ENCODE data around the gene TREML4.

DNA sequence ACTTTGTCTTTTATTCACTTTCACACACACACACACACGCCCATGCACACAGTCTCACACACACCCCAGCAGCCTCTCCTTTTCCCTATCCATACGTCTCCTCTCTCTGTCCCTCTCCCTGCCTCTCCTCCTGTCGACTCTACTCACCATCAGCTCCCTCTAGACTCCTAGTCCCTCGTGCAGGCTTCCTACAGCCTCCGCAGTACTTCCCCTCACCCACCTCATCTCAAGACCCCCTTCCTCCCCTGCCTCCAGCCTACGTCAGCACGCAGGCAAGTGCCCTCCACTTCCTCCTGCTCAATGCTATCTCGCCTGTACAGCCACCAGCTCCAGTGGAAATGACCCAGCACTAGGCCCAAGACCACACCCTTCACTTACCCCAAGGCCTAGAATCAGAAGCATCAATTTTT is 26.4 kb upstream of the TREML4 start:
- TF ChIP-seq, protein P1, sequence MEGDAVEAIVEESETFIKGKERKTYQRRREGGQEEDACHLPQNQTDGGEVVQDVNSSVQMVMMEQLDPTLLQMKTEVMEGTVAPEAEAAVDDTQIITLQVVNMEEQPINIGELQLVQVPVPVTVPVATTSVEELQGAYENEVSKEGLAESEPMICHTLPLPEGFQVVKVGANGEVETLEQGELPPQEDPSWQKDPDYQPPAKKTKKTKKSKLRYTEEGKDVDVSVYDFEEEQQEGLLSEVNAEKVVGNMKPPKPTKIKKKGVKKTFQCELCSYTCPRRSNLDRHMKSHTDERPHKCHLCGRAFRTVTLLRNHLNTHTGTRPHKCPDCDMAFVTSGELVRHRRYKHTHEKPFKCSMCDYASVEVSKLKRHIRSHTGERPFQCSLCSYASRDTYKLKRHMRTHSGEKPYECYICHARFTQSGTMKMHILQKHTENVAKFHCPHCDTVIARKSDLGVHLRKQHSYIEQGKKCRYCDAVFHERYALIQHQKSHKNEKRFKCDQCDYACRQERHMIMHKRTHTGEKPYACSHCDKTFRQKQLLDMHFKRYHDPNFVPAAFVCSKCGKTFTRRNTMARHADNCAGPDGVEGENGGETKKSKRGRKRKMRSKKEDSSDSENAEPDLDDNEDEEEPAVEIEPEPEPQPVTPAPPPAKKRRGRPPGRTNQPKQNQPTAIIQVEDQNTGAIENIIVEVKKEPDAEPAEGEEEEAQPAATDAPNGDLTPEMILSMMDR (conservative IDR thresholded peaks at IDR 0.05; ENCODE audit: low read length), result no peak
- TF ChIP-seq EZH2phosphoT487 (IDR thresholded peaks at IDR 0.05; ENCODE audit: borderline replicate concordance), result no peak
